HepG2 (cell line): ENCODE data around the gene CHID1. TPM values are rescaled to one million over a fixed set of nuclear protein-coding genes. Genes with fewer than 3 reads are reported as not detected.

Experiments
- AGO1 ChIP-seq: fragments of 200-400 bp; formaldehyde crosslinking; IDR thresholded peaks from 2 replicates; pipeline ENCODE4 v1.6.1; 2017; ENCODE audit warnings: mild to moderate bottlenecking, low read depth, low read length, moderate library complexity; ENCODE audit not compliant: poor library complexity, severe bottlenecking
- FOXK1 ChIP-seq: sonication (generic); formaldehyde crosslinking; IDR thresholded peaks from 2 replicates; pipeline ENCODE4 v1.4.0; 2020; ENCODE audit warnings: low read depth, missing genetic modification reagents, borderline replicate concordance
- GATAD2A ChIP-seq: IDR thresholded peaks from 2 replicates; pipeline ENCODE4 v1.6.1; 2016
- HOXA3 ChIP-seq: sonication (generic); formaldehyde crosslinking; IDR thresholded peaks from 2 replicates; pipeline ENCODE4 v1.5.0; 2020; ENCODE audit warnings: missing genetic modification reagents
- NFYB ChIP-seq: sonication (generic); formaldehyde crosslinking; IDR thresholded peaks from 2 replicates; pipeline ENCODE4 v1.4.0; 2020; ENCODE audit warnings: missing genetic modification reagents
- ZBTB8A ChIP-seq: sonication (generic); formaldehyde crosslinking; IDR thresholded peaks from 2 replicates; pipeline ENCODE4 v1.4.0; 2020; ENCODE audit warnings: mild to moderate bottlenecking, low read depth, missing genetic modification reagents, borderline replicate concordance
- ZNF253 ChIP-seq: sonication (generic); formaldehyde crosslinking; IDR thresholded peaks from 2 replicates; pipeline ENCODE4 v1.8.0; 2022; ENCODE audit warnings: mild to moderate bottlenecking, missing genetic modification reagents, borderline replicate concordance
- ZSCAN25 ChIP-seq: sonication (generic); formaldehyde crosslinking; IDR thresholded peaks from 2 replicates; pipeline ENCODE4 v1.8.0; 2022; ENCODE audit warnings: mild to moderate bottlenecking, missing genetic modification reagents
- polyA plus RNA-seq, 8 experiments: library from polyadenylated mRNA; depleted of rRNA in 3 of 8; stranded (reverse) in 7 of 8; unstranded in 1 of 8; fragments of >200 nt; fragmentation: Illumina TruSeq in 4 of 8; extraction: Trizol in 4 of 8; gene quantifications; 2 replicates each; pipeline versions ENCODE4 v1.2.1 to v1.2.3, GENCODE V29; 2011 to 2016; ENCODE audit warnings: low read depth in 4 of 8, missing spikeins in 1 of 8, mixed read lengths in 1 of 8; ENCODE audit not compliant: insufficient read depth in 1 of 8
- total RNA-seq, 5 experiments: library from RNA; depleted of rRNA; stranded (reverse); fragments of >200 nt; fragmentation: Illumina TruSeq; extraction: Trizol; gene quantifications; 2 replicates each; pipeline ENCODE4 v1.2.3, GENCODE V29; 2016; ENCODE audit warnings: low read depth in 1 of 5
- TF ChIP-seq, protein P1 (sequence below), 2 experiments: fragments of 450-650 bp in 1 of 2; sonication (generic) in 1 of 2; formaldehyde crosslinking; IDR thresholded peaks; 2 replicates each; pipeline versions ENCODE4 v1.5.0 to v1.8.0; 2020 to 2022; ENCODE audit warnings: mild to moderate bottlenecking in 1 of 2, missing genetic modification reagents in 1 of 2
- TF ChIP-seq, protein P2 (sequence below), 2 experiments: sonication (generic) in 1 of 2; formaldehyde crosslinking in 1 of 2; IDR thresholded peaks; 2 replicates each; pipeline versions ENCODE4 v1.4.0 to v1.6.1; 2018 to 2020; ENCODE audit warnings: missing genetic modification reagents in 2 of 2, borderline replicate concordance in 1 of 2, low read depth in 1 of 2, mild to moderate bottlenecking in 1 of 2, missing biosample characterization in 1 of 2
- TF ChIP-seq, protein P3 (sequence below): sonication (generic); formaldehyde crosslinking; conservative IDR thresholded peaks from 2 replicates; pipeline ENCODE4 v1.4.0; 2020; ENCODE audit warnings: missing genetic modification reagents
- TF ChIP-seq, protein P4 (sequence below), 2 experiments: sonication (generic) in 1 of 2; formaldehyde crosslinking in 1 of 2; IDR thresholded peaks; 2 replicates each; pipeline versions ENCODE4 v1.5.1 to v1.6.1; 2011 to 2020; ENCODE audit warnings: borderline replicate concordance in 1 of 2, low read depth in 1 of 2, low read length in 1 of 2, mild to moderate bottlenecking in 1 of 2, missing genetic modification reagents in 1 of 2, moderate library complexity in 1 of 2
- TF ChIP-seq, protein P5 (sequence below): sonication (generic); formaldehyde crosslinking; IDR thresholded peaks from 2 replicates; pipeline ENCODE4 v1.4.0; 2020; ENCODE audit warnings: mild to moderate bottlenecking, missing genetic modification reagents
- TF ChIP-seq, protein P6 (sequence below): sonication (generic); formaldehyde crosslinking; IDR thresholded peaks from 2 replicates; pipeline ENCODE4 v1.4.0; 2020; ENCODE audit warnings: missing genetic modification reagents

Gene CHID1
- total and polyA plus RNA-seq, 2 of the 13 experiments (the other 11 are each of a cell fraction or from before 2014, with no cell fraction given) = 65.1 to 93.6 TPM

DNA sequence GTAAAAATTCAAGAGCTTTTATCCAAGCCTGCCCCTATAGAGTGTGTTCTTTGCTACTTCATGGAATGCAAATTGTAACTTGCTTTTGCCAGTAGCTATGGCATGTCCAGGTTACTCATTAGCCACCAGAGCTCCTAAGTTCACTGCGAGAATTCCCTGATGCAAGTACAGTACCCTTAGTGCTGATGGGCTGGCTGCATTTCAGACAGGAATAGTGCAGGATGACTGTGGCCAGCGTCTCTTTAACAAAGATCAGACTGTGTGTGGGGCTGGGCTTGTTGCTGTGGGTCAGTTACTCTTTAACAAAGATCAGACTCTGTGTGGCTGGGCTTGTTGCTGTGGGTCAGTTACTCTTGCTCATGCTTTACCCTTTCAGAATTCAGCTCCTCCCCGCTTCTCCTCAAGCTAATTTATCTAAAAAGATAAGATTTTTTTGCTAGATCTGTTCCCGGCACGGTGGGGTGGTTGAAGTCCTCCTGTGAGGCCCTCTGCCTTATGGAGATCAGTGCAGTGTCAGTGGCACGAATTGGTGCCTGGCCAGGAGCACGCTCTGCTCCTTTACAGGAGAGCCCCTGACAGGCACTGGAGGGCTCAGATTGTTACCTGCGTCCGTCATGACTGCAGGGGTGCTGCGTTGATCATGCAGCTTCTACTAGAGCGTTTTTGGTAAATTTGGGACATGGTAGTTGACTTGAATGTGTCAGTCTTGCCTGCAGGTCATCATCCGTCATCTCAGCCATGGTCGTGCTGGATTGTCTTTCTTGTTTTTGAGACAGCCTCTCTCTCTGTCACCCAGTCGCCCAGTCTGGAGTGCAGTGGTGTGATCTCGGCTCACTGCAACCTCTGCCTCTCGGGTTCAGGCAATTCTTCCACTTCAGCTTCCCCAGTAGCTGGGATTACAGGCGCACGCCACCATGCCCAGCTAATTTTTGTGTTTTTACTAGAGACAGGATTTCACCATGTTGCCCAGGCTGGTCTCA lies 42.1 kb upstream of the CHID1 start (continued):
- TF ChIP-seq NFYB (CRISPR knock-in tag) (0 out of 2 replicates have a peak, but pooled peaks have one; percentile 8), FOXK1 (CRISPR knock-in tag) (peak; percentile 78), GATAD2A (CRISPR knock-in tag) (peak; percentile 81), ZNF253 (CRISPR knock-in tag) (no peak), ZBTB8A (CRISPR knock-in tag) (0 out of 2 replicates have a peak, but pooled peaks have one; percentile 62), HOXA3 (peak; percentile 25; the same call in 1 of the 2 replicates), ZSCAN25 (CRISPR knock-in tag) (no peak; the same call in 1 of the 2 replicates), AGO1 (no peak)
- TF ChIP-seq, protein P1, sequence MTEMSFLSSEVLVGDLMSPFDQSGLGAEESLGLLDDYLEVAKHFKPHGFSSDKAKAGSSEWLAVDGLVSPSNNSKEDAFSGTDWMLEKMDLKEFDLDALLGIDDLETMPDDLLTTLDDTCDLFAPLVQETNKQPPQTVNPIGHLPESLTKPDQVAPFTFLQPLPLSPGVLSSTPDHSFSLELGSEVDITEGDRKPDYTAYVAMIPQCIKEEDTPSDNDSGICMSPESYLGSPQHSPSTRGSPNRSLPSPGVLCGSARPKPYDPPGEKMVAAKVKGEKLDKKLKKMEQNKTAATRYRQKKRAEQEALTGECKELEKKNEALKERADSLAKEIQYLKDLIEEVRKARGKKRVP (CRISPR knock-in tag; IDR thresholded peaks at IDR 0.05) = peak in 1 of 2 experiments; percentile 92; a peak in 2 of 4 replicates
- TF ChIP-seq, protein P2, sequence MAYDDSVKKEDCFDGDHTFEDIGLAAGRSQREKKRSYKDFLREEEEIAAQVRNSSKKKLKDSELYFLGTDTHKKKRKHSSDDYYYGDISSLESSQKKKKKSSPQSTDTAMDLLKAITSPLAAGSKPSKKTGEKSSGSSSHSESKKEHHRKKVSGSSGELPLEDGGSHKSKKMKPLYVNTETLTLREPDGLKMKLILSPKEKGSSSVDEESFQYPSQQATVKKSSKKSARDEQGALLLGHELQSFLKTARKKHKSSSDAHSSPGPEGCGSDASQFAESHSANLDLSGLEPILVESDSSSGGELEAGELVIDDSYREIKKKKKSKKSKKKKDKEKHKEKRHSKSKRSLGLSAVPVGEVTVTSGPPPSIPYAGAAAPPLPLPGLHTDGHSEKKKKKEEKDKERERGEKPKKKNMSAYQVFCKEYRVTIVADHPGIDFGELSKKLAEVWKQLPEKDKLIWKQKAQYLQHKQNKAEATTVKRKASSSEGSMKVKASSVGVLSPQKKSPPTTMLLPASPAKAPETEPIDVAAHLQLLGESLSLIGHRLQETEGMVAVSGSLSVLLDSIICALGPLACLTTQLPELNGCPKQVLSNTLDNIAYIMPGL (CRISPR knock-in tag; IDR thresholded peaks at IDR 0.05; ENCODE audit: borderline replicate concordance in 1 of 2, low read depth in 1 of 2) = peak; percentile 19 to 27; a peak in 1 of 4 replicates
- TF ChIP-seq, protein P3, sequence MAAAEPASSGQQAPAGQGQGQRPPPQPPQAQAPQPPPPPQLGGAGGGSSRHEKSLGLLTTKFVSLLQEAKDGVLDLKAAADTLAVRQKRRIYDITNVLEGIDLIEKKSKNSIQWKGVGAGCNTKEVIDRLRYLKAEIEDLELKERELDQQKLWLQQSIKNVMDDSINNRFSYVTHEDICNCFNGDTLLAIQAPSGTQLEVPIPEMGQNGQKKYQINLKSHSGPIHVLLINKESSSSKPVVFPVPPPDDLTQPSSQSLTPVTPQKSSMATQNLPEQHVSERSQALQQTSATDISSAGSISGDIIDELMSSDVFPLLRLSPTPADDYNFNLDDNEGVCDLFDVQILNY = no peak
- TF ChIP-seq, protein P4, sequence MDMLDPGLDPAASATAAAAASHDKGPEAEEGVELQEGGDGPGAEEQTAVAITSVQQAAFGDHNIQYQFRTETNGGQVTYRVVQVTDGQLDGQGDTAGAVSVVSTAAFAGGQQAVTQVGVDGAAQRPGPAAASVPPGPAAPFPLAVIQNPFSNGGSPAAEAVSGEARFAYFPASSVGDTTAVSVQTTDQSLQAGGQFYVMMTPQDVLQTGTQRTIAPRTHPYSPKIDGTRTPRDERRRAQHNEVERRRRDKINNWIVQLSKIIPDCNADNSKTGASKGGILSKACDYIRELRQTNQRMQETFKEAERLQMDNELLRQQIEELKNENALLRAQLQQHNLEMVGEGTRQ (IDR thresholded peaks at IDR 0.05; ENCODE audit: low read depth, low read length) = no peak
- TF ChIP-seq, protein P4 (CRISPR knock-in tag; IDR thresholded peaks at IDR 0.05; ENCODE audit: borderline replicate concordance) = no peak
- TF ChIP-seq, protein P5, sequence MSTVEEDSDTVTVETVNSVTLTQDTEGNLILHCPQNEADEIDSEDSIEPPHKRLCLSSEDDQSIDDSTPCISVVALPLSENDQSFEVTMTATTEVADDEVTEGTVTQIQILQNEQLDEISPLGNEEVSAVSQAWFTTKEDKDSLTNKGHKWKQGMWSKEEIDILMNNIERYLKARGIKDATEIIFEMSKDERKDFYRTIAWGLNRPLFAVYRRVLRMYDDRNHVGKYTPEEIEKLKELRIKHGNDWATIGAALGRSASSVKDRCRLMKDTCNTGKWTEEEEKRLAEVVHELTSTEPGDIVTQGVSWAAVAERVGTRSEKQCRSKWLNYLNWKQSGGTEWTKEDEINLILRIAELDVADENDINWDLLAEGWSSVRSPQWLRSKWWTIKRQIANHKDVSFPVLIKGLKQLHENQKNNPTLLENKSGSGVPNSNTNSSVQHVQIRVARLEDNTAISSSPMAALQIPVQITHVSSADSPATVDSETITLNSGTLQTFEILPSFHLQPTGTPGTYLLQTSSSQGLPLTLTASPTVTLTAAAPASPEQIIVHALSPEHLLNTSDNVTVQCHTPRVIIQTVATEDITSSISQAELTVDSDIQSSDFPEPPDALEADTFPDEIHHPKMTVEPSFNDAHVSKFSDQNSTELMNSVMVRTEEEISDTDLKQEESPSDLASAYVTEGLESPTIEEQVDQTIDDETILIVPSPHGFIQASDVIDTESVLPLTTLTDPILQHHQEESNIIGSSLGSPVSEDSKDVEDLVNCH (CRISPR knock-in tag) = no peak
- TF ChIP-seq, protein P6, sequence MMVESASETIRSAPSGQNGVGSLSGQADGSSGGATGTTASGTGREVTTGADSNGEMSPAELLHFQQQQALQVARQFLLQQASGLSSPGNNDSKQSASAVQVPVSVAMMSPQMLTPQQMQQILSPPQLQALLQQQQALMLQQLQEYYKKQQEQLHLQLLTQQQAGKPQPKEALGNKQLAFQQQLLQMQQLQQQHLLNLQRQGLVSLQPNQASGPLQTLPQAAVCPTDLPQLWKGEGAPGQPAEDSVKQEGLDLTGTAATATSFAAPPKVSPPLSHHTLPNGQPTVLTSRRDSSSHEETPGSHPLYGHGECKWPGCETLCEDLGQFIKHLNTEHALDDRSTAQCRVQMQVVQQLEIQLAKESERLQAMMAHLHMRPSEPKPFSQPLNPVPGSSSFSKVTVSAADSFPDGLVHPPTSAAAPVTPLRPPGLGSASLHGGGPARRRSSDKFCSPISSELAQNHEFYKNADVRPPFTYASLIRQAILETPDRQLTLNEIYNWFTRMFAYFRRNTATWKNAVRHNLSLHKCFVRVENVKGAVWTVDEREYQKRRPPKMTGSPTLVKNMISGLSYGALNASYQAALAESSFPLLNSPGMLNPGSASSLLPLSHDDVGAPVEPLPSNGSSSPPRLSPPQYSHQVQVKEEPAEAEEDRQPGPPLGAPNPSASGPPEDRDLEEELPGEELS (CRISPR knock-in tag) = peak; percentile 90
